T follicular helper cell (primary cell): ENCODE data around the gene DNM1L.

Source experiments
- DNase-seq: peaks from one replicate; pipeline ENCODE4 v3.0.0-alpha.2; 2020; ENCODE audit warnings: low read depth

The DNM1L gene

DNA sequence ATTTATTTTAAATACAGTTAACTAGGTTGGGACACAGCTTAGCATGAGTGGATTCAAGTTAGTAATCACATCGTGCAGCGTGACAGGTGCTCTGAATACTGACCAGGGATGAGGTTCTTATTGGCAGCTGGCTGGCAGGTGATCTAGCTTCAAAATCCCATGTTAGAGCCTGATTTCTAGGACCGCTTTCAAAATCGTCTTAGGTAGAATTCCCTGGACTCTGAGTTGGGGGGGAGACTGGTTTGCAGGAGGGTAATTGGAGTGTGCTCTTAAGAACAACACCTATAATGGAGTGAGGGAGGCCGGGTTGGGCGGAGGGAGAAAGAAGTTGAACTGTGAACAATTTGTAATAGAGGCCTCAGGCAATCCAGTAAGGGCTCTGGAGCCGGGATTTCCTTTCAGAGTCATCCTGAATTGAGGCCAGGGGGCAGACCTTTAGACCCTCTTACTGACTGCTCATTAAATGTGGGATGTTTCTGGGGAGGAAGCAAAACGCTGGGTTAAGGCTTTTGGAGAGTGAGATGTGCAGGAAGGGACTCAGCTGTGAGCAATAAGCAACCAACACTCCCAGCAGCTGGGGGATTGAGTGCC lies 77.5 kb downstream of the DNM1L start:
- no peak for DNase-seq

DNA sequence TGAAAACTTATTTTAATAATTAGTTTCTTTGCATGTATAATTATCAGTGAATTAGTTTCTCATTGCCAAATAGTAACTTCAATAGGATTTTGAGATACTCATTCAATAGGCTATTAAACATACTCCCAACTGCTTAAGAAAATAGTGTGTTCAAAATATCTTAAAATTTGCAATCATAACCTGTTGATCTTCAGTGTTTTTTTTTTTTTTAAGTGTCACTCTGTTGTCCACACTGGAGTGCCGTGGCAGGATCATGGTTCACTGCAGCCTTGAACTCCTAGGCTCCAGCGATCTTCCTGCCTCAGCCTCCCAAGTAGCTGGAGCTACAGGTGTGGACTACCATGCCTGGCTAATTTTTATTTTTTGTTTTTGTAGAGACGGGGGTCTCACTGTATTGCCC lies 78.1 kb downstream of the DNM1L start:
- no peak for DNase-seq

DNA sequence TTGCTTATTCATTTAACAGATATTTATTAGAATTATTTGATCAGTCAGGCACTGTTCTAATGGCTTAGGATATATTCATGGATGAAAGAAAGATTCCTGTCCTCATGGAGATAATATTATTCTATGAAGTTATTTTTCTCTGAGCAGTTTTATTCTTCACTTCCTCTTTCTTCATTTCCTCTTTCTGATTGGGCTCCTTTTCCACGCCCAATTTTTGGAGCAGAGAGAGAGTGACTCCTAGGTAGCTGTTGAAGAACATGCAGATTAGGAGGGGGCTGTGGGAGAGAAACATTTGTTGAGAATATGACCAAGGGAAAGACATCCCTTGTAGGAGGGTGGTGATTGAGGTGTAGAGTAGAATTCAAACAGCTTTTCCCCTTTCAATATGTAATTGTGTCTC lies 82.6 kb downstream of the DNM1L start:
- no peak for DNase-seq

DNA sequence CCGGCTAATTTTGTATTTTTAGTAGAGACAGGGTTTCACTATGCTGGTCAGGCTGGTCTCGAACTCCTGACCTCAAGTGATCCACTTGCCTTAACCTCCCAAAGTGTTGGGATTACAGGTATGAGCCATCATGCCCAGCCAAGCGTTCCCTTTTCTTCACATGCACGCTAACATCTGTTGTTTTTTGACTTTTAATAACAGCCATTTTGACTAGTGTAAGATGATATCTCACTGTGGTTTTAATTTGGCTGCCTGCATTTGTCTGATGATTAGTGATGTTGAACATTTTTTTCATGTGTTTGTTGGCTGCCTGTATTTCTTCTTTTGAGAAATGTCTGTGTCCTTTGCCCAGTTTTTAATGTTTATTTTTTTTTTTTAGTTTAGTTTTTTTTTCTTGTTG lies 86.8 kb downstream of the DNM1L start:
- no peak for DNase-seq

DNA sequence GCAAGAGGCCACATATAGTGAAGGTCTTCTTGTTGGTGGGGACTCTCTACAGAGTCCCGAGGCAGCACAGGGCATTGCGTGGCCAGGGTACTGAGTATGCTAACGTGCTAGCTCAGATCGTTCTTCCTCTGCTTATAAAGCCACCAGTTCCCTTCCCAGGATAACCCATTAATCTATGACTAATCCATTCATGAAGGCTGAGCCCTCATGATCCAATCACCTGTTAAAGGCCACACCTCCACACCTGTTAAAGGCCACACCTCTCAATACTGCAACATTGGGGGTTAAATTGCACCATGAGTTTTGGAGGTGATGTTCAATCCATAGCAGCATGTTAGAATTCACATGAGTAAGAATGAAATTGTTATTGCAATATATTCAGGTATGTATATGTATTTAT lies 89.4 kb downstream of the DNM1L start:
- DNase-seq = no peak

DNA sequence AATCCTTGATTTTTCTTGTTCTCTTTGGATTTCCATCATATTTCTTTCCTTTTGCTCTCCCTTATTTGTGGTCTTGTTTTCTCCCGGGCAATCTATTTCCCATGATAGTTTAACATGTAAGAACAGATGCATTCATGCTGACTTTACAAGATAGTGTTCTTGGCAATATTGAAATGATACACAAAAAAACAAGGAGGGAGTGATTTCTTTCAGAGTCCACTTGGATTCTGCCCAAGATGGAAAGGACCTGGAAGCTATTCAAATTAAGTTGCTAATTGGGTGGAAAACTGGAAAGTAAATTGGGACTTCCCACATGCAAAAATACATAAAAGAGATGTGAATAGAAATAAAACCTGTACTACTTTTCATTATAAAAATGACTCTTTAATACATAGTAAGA lies 91.0 kb downstream of the DNM1L start:
- DNase-seq = no peak

DNA sequence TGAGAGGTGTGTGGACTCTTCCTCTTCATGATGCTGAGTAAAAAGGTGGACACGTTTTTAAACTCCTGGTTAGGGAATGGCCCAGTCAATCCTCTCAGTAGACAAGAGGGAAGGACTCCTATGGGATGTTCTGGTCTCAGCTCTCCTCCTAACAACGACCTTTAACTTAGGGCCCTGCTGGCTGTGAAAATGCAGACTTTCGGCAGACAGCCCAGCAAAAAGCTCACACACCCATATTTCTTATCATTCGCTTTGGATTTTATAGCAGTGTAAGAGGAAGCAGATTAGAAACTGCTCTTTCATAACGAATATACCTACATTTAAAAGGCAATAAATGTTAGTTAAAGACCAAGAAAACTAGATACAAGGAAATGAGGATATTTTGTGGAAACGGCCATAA lies 94.6 kb downstream of the DNM1L start:
- no peak for DNase-seq

DNA sequence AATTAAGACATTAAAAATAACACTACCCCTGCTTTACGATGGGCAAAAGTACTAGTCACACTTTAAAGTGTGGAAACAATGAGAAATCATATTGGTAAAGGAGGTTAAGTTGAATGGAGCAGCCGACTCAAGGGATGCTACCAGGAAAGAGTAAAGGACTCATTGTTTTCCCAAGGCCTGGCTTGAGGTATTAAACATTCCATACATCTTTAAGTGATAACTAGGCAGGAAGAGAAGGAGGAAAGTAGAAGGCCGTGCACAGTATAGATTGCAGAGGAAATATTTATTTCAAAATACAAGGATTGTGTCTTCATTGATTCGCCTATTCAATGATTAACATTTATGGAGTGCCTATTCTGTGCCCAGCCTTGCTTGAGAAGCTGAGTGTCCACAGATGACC lies 97.2 kb downstream of the DNM1L start:
- no peak for DNase-seq

DNA sequence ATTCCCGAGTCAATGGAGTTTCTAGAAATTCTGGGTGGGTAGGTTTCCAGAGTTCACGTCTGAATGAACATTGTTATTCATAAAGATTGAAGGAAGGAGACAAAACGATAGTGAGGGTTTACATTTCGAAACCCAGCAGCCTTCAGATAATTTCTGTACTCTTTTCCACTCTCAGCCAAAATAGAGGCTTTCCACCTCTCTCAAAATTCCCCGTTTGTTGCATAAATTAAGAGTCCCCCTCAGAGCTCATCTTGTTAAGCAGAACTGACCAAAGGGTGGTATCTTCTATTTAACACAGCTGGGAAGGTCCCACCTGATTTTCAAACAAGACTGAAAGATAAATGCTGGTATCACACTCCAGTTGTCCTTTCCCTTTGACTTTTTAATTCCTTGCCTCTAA lies 98.1 kb downstream of the DNM1L start:
- no peak for DNase-seq

DNA sequence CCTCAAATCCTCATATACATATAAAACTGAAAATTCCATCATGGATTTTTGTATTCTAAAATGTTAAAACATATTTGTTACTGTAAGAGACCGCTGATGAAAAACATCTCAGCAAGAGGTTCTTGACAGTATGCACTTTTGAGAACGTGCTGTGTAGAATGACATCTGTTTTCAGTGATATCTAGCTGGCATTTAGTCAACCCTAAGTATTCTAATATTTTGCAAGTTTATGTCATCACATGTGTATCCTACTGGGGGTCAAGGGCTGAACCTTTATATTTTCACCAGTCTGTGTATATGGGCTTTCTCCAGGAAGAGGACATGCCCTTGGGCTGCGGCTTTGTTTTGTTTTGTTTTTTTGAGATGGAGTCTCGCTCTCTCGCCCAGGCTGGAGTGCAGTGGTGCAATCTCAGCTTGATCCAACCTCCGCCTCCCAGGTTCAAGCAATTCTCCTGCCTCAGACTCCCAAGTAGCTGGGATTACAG lies 98.6 kb downstream of the DNM1L start:
- DNase-seq = no peak

DNA sequence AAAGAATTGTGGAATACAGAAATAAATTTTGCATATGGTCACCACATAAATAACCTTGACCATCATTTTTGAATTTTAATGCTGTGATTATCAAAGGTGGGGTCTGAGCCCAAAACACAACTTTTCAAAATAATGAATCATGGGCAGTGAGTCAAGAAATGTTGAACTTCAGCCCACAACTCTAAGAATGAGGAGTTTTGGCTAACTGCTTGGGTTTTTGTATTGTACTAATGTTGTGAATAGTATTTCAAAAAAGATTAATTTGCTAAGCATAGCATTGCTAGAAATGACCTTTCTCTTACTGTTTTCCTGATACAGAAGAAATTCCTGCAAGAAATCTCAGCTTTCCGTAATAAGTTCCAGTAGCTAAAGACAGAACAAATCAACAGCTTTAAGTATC lies 101.0 kb downstream of the DNM1L start:
- DNase-seq = no peak

DNA sequence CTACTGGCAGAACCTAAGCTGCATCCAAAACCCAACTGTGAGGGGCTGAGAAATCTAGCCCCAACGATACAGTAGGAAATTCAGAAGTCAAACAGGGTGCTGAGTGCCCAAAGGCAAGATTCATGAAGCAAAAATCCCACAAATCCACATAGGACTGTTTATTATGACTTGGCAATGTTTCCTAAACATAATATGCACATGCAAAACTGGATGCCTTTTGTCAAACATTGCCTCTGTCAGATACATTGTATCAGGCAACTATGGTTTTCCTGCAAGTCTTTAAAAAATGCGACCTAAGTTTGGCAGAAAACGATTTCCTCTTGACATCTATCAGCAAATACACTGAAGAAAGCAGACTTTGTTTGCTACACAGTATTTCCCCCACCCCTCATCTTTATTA lies 103.9 kb downstream of the DNM1L start:
- DNase-seq = no peak

DNA sequence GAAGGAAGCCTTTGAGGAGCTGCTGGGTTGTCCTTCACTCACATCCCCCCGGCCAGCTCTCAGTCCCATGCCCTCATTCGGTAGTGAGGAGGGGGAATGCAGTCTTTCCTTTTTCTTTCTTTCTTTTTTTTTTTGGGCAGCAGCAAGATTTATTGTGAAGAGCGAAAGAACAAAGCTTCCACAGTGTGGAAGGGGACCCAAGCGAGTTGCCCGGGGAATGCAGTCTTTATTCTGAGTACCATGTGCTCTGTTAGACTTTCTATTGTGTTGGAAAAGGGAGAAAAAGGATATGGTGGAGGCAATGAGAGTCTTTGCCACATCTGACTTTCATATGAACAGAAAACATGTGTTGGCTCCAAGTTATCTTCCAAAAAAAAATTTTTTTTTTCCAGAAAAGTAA lies 106.5 kb downstream of the DNM1L start:
- no peak for DNase-seq

DNA sequence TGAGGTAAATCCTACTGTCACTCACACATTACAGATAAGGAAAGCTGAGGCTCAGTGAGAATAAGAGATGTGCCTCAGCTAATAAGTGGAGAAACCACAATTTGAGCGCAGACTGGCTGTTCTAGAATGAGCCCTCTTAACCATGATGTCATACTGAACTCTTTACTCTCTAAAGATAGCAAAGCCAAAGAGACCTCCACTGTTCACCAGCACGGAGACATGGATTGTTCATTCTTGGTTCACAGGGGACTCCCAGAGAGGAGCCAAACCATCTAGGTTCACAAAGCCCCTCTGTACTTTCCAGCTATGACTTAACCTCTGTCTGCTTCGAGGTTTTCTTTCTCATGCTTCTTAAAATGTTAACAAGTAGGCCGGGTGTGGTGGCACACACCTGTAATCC lies 109.3 kb downstream of the DNM1L start:
- no peak for DNase-seq

DNA sequence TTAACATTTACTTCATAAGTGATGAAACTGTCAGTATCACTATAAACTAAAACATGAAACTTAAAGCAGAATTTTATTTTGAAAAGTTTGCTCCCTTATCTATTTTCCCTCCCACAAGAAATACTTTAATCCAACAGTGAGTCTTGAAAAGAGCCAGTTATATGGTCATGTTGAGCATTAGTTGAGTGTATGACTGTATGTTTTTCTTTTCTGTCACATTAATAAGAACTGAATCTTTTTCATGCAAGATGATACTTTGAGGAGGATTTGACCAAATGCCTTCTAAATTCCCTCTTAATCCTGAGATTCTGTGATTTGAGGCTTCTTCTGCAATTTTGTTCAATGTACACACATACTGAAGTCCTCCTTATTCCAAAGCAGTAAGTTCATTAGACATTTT lies 110.3 kb downstream of the DNM1L start:
- no peak for DNase-seq

DNA sequence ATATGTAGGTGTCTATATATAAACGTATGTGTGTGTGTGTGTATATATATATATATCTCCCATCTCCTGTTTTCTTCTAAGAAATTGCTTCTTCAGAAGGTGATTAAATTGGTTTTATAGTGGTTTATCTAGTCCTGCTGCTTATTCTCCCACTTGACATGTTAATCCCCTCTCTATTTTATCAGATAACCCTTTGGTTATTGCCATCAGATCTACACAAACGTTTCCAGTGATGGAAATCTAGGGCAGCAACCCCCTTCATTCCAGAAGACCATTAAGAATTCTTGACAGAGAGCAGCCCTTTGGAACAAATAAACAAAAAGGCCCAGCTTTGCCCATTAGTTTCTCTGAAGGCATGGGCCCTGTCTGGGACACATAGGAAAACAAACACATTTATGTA lies 110.8 kb downstream of the DNM1L start:
- no peak for DNase-seq

DNA sequence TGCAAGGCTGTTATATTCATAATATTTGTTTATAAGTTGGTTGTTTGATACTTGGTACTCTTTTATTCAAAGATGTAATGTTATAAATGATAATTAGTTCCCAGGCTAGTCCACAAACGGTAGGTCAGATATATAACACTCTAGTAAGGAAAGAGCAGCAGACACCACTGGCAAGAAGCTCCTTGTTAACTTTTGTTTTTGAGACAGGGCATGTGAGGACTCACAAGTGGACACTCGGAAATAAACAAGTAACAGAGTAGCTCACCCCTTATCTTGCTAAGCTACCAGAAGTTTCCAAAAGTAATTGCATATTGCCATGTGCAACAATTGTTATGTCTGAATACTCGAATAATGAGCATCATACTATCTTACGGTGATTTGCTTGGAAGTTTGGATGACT lies 115.2 kb downstream of the DNM1L start:
- no peak for DNase-seq
